ENCODE data around the gene GRK5. TPM values are rescaled to one million over a fixed set of nuclear protein-coding genes. Genes with fewer than 3 reads are reported as not detected.

Gene GRK5
- total RNA-seq, 2 donors from 2014 or later = 4.8 to 10.6 TPM

DNA sequence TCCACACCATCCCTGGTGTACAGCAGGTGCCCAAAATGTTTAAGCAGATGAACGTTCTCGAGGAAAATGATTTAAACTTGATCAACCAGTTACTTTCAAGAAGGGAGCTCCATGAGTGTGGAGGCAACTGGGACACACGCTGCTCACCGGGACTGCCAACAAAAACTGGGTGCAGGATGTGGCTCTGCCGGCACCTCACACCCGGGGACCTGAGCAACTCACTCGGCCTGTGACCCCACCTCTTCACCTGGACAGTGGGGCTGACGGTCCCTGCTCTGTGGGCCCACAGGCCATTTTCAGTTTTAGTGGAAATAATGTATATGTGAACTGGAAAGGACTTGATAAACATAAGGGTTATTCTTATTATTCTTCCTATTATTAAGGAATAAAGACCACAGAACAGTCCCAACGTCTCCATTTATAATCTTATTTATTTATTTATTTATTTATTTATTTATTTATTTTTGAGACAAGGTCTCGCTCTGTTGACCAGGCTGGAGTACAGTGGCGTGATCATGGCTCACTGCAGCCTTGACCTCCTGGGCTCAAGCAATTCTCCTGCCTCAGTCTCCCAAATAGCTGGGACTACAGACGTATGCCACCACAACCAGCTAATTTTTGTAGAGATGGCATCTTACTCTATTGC is 274.5 kb downstream of the GRK5 start:
- H3K4me3 ChIP-seq = no peak overlapping the region
- 90% methylated on average over 12 of the region's 12 CpGs for WGBS
- no peak for DNase-seq (ENCODE audit: low spot score)
- H3K4me1 ChIP-seq (replicated peaks) = no peaks in the 10 kb centered on the region
- intact Hi-C loops (cut with DNase I) = no loop called here
- TF ChIP-seq POLR2A (IDR thresholded peaks at IDR 0.05) = no peak
- H3K27me3 ChIP-seq (replicated peaks; ENCODE audit: insufficient read depth) = no peaks in the 10 kb centered on the region
- no peak overlapping the region for H3K27ac ChIP-seq
- H3K9me3 ChIP-seq = no peaks in the 10 kb centered on the region
- H3K36me3 ChIP-seq = no peaks in the 10 kb centered on the region

DNA sequence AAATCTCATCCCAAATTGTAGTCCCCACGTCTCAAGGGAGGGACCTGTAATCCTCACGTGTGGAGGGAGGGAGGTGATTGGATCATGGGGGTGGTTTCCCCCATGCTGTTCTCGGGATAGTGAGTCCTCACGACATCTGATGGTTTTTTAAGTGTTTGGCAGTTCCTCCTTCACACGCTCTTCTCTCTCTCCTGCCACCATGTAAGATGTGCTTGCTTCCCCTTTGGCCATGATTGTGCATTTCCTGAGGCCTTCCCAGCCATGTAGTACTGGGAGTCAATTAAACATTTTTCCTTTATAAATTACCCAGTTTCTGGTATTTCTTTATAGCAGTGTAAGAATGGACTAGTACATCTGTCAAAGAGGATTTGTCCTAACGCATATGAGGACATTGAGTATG is 275.6 kb downstream of the GRK5 start:
- Histone ChIP-seq H3K9me3 (no peaks in the 10 kb centered on the region), H3K27me3 (replicated peaks; ENCODE audit: insufficient read depth) (no peaks in the 10 kb centered on the region), H3K4me1 (replicated peaks) (no peaks in the 10 kb centered on the region), H3K36me3 (no peaks in the 10 kb centered on the region), H3K4me3 (no peak overlapping the region), H3K27ac (no peak overlapping the region)
- 92% methylated on average over 6 of the region's 6 CpGs for WGBS
- DNase-seq (ENCODE audit: low spot score) = no peak
- no peak for TF ChIP-seq POLR2AphosphoS5 (IDR thresholded peaks at IDR 0.05)
- TF ChIP-seq POLR2A (IDR thresholded peaks at IDR 0.05) = no peak
- TF ChIP-seq, protein P1, sequence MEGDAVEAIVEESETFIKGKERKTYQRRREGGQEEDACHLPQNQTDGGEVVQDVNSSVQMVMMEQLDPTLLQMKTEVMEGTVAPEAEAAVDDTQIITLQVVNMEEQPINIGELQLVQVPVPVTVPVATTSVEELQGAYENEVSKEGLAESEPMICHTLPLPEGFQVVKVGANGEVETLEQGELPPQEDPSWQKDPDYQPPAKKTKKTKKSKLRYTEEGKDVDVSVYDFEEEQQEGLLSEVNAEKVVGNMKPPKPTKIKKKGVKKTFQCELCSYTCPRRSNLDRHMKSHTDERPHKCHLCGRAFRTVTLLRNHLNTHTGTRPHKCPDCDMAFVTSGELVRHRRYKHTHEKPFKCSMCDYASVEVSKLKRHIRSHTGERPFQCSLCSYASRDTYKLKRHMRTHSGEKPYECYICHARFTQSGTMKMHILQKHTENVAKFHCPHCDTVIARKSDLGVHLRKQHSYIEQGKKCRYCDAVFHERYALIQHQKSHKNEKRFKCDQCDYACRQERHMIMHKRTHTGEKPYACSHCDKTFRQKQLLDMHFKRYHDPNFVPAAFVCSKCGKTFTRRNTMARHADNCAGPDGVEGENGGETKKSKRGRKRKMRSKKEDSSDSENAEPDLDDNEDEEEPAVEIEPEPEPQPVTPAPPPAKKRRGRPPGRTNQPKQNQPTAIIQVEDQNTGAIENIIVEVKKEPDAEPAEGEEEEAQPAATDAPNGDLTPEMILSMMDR (IDR thresholded peaks at IDR 0.05) = no peak
- intact Hi-C loops (cut with DNase I) = no loop called here

DNA sequence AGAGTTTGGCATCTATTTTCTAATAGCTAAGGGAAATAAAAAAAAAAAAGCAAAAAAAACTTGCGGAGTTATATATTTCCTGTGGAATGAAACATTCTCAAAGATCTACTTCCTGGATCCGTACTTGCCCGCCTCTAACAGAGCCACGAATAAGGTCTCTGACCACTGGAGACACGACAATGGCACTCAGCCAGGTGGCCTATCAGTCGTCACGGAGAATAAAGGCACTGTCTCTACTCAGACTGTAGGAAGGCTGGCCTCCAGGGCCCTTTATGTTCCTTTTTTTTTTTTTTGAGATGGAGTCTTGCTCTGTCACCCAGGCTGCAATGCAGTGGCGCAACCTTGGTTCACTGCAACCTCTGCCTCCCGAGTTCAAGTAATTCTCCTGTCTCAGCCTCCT is 276.5 kb downstream of the GRK5 start:
- intact Hi-C loops (cut with DNase I) = no loop called here
- WGBS = 77% methylated on average over 9 of the region's 9 CpGs
- DNase-seq (ENCODE audit: low spot score) = no peak
- Histone ChIP-seq H3K36me3 (no peaks in the 10 kb centered on the region), H3K4me1 (replicated peaks) (no peaks in the 10 kb centered on the region), H3K4me3 (no peak overlapping the region), H3K27ac (no peak overlapping the region), H3K9me3 (no peaks in the 10 kb centered on the region), H3K27me3 (replicated peaks; ENCODE audit: insufficient read depth) (no peaks in the 10 kb centered on the region)
- TF ChIP-seq POLR2AphosphoS5 (IDR thresholded peaks at IDR 0.05) (no peak), POLR2A (IDR thresholded peaks at IDR 0.05) (no peak)

DNA sequence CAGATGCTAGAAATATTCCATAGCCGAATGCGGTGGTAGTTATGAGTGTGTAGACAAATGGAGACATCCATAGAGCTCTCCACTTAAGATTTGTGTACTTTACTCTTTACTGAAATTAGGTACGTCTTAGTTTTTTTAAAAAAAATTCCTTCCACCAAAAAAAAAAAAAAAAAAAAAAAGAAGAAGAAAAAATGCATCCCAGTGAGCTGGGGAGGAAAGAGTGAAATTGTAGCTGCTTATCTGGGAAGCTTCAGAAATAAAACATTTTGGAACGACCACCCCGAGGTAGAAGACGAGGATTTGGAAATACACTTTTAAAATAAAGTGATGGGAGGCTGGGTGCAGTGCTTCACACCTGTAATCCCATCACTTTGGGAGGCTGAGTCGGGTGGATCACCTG is 281.3 kb downstream of the GRK5 start:
- H3K36me3 ChIP-seq = no peaks in the 10 kb centered on the region
- no peaks in the 10 kb centered on the region for H3K27me3 ChIP-seq (replicated peaks; ENCODE audit: insufficient read depth)
- no peak overlapping the region for H3K4me3 ChIP-seq
- intact Hi-C loops (cut with DNase I) = no loop called here
- no peaks in the 10 kb centered on the region for H3K9me3 ChIP-seq
- WGBS = 83% methylated on average over 7 of the region's 7 CpGs
- no peaks in the 10 kb centered on the region for H3K4me1 ChIP-seq (replicated peaks)
- no peak overlapping the region for H3K27ac ChIP-seq
- DNase-seq (ENCODE audit: low spot score) = no peak
- TF ChIP-seq POLR2AphosphoS5 (IDR thresholded peaks at IDR 0.05) (no peak), POLR2A (IDR thresholded peaks at IDR 0.05) (no peak)
- TF ChIP-seq, protein P1 (IDR thresholded peaks at IDR 0.05) = no peak

DNA sequence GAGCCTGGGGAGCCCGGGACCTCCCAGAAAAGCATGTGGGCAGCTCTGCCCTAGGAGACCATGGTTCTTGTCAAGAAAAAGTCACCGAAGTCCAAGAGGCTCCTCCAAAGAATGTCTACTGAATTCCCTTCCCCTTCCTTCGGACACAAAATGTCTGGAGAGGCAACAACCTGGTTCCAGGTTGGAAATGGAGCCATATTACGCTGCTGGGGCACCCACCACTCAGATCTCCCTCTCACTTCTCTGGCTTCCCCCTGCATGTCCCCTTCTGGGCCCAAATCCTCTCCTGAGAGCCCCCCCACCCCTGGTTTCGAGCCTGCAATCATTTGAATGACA is 282.6 kb downstream of the GRK5 start:
- 73% methylated on average over 5 of the region's 5 CpGs for WGBS
- H3K4me1 ChIP-seq (replicated peaks) = peaks cover 2% of the 10 kb centered on the region
- H3K27ac ChIP-seq = no peak overlapping the region
- no peaks in the 10 kb centered on the region for H3K27me3 ChIP-seq (replicated peaks; ENCODE audit: insufficient read depth)
- H3K4me3 ChIP-seq = no peak overlapping the region
- no peak for TF ChIP-seq POLR2A (IDR thresholded peaks at IDR 0.05)
- TF ChIP-seq, protein P1 (IDR thresholded peaks at IDR 0.05) = no peak
- TF ChIP-seq POLR2AphosphoS5 (IDR thresholded peaks at IDR 0.05) = no peak
- H3K36me3 ChIP-seq = no peaks in the 10 kb centered on the region
- no peaks in the 10 kb centered on the region for H3K9me3 ChIP-seq
- DNase-seq (ENCODE audit: low spot score) = no peak
- intact Hi-C loops (cut with DNase I) = loop anchor here (5.0 kb wide), 1 partner anchor 43 kb away; no protein-coding TSS in a partner anchor

Measured in prostate gland (tissue), 2 donors.